ENCODE results near the gene G6PC2. TPM values are rescaled to one million over a fixed set of nuclear protein-coding genes. Genes with fewer than 3 reads are reported as not detected.

The G6PC2 gene
- total and polyA plus RNA-seq, 5 donors from 2014 or later, result not detected

- Mint-ChIP-seq H3K36me3 (no peaks in the 10 kb centered on the region), H3K4me1 (peaks cover 0 to 21% (median 12%) of the 10 kb centered on the region in 4 donors), H3K27ac (no peak overlapping the region), H3K27me3 (peaks cover 66% of the 10 kb centered on the region), H3K4me3 (no peak overlapping the region), H3K9me3 (peaks cover 0 to 3% (median 0%) of the 10 kb centered on the region in 7 donors)
- no peaks in the 10 kb centered on the region for H3K36me3 ChIP-seq (ENCODE audit: control insufficient read depth, insufficient read depth, low read length)
- DNase-seq (peak in 1 of 3 donors; percentile 37), ATAC-seq (ENCODE audit: low read depth in 2 of 2) (no peak)
- no peaks in the 10 kb centered on the region for H3K4me1 ChIP-seq (ENCODE audit: control insufficient read depth, insufficient read depth, low read length, poor library complexity, severe bottlenecking)
- peaks cover 11% of the 10 kb centered on the region for H3K27me3 ChIP-seq (ENCODE audit: control insufficient read depth, insufficient read depth, low read length)
- peak overlapping the region; percentile 22 for H3K4me3 ChIP-seq (ENCODE audit: low read depth, low read length)
- peaks cover 5% of the 10 kb centered on the region in 2 experiments for H3K9me3 ChIP-seq (ENCODE audit: control insufficient read depth in 2 of 2, low read length in 2 of 2)
- no peak overlapping the region for H3K27ac ChIP-seq (ENCODE audit: insufficient read depth, low read length, poor library complexity, severe bottlenecking)
These were observed 14.6 kb downstream of the G6PC2 start for GRCh38 chr2:168915441-168916330.

- no peak for DNase-seq
- H3K27ac Mint-ChIP-seq, result no peak overlapping the region
- Histone ChIP-seq H3K27ac (ENCODE audit: insufficient read depth, low read length, poor library complexity, severe bottlenecking) (no peak overlapping the region), H3K4me3 (ENCODE audit: low read depth, low read length) (peak overlapping the region; percentile 21), H3K27me3 (ENCODE audit: control insufficient read depth, insufficient read depth, low read length) (peaks cover 11% of the 10 kb centered on the region), H3K9me3 (ENCODE audit: control insufficient read depth in 2 of 2, low read length in 2 of 2) (peaks cover 5% of the 10 kb centered on the region in 2 experiments), H3K4me1 (ENCODE audit: control insufficient read depth, insufficient read depth, low read length, poor library complexity, severe bottlenecking) (no peaks in the 10 kb centered on the region), H3K36me3 (ENCODE audit: control insufficient read depth, insufficient read depth, low read length) (no peaks in the 10 kb centered on the region)
- peaks cover 66% of the 10 kb centered on the region for H3K27me3 Mint-ChIP-seq
- ATAC-seq (ENCODE audit: low read depth in 2 of 2), result no peak
- H3K4me1 Mint-ChIP-seq, result peaks cover 0 to 21% (median 12%) of the 10 kb centered on the region in 4 donors
- H3K9me3 Mint-ChIP-seq, result peaks cover 0 to 3% (median 0%) of the 10 kb centered on the region in 7 donors
- no peak overlapping the region for H3K4me3 Mint-ChIP-seq
- no peaks in the 10 kb centered on the region for H3K36me3 Mint-ChIP-seq
These were observed 15.2 kb downstream of the G6PC2 start for GRCh38 chr2:168916331-168916675.

- Histone ChIP-seq H3K9me3 (ENCODE audit: control insufficient read depth in 2 of 2, low read length in 2 of 2) (peaks cover 1 to 2% of the 10 kb centered on the region in 2 experiments), H3K27me3 (ENCODE audit: control insufficient read depth, insufficient read depth, low read length) (peaks cover 3% of the 10 kb centered on the region), H3K4me3 (ENCODE audit: low read depth, low read length) (no peak overlapping the region), H3K27ac (ENCODE audit: insufficient read depth, low read length, poor library complexity, severe bottlenecking) (no peak overlapping the region), H3K36me3 (ENCODE audit: control insufficient read depth, insufficient read depth, low read length) (no peaks in the 10 kb centered on the region), H3K4me1 (ENCODE audit: control insufficient read depth, insufficient read depth, low read length, poor library complexity, severe bottlenecking) (no peaks in the 10 kb centered on the region)
- ATAC-seq (ENCODE audit: low read depth in 2 of 2) (no peak), DNase-seq (peak in 2 of 3 donors; percentile 43 to 55)
- Mint-ChIP-seq H3K9me3 (no peaks in the 10 kb centered on the region), H3K36me3 (no peaks in the 10 kb centered on the region), H3K4me3 (no peak overlapping the region), H3K27me3 (peaks cover 38% of the 10 kb centered on the region), H3K4me1 (peaks cover 0 to 11% (median 6%) of the 10 kb centered on the region in 4 donors), H3K27ac (no peak overlapping the region)
These were observed 19.5 kb downstream of the G6PC2 start for GRCh38 chr2:168920504-168921157.

GRCh38 chr2:168926621-168927386, 25.7 kb downstream of the G6PC2 start:
- Mint-ChIP-seq H3K9me3 (no peaks in the 10 kb centered on the region), H3K36me3 (no peaks in the 10 kb centered on the region), H3K4me1 (no peaks in the 10 kb centered on the region), H3K27ac (no peak overlapping the region), H3K27me3 (peaks cover 35% of the 10 kb centered on the region), H3K4me3 (no peak overlapping the region)
- peaks cover 10% of the 10 kb centered on the region for H3K27me3 ChIP-seq (ENCODE audit: control insufficient read depth, insufficient read depth, low read length)
- no peak overlapping the region for H3K4me3 ChIP-seq (ENCODE audit: low read depth, low read length)
- ATAC-seq (ENCODE audit: low read depth in 2 of 2) (no peak), DNase-seq (no peak)
- H3K9me3 ChIP-seq (ENCODE audit: control insufficient read depth in 2 of 2, low read length in 2 of 2), result no peaks in the 10 kb centered on the region
- no peaks in the 10 kb centered on the region for H3K36me3 ChIP-seq (ENCODE audit: control insufficient read depth, insufficient read depth, low read length)
- no peak overlapping the region for H3K27ac ChIP-seq (ENCODE audit: insufficient read depth, low read length, poor library complexity, severe bottlenecking)
- H3K4me1 ChIP-seq (ENCODE audit: control insufficient read depth, insufficient read depth, low read length, poor library complexity, severe bottlenecking), result no peaks in the 10 kb centered on the region

- H3K27ac ChIP-seq (ENCODE audit: insufficient read depth, low read length, poor library complexity, severe bottlenecking), result no peak overlapping the region
- peaks cover 7% of the 10 kb centered on the region for H3K27me3 ChIP-seq (ENCODE audit: control insufficient read depth, insufficient read depth, low read length)
- Mint-ChIP-seq H3K4me1 (no peaks in the 10 kb centered on the region), H3K36me3 (no peaks in the 10 kb centered on the region), H3K27ac (no peak overlapping the region), H3K4me3 (no peak overlapping the region), H3K9me3 (no peaks in the 10 kb centered on the region), H3K27me3 (peaks cover 31% of the 10 kb centered on the region)
- H3K9me3 ChIP-seq (ENCODE audit: control insufficient read depth in 2 of 2, low read length in 2 of 2), result no peaks in the 10 kb centered on the region
- ATAC-seq (ENCODE audit: low read depth in 2 of 2) (no peak), DNase-seq (no peak)
- H3K4me3 ChIP-seq (ENCODE audit: low read depth, low read length), result no peak overlapping the region
- no peaks in the 10 kb centered on the region for H3K36me3 ChIP-seq (ENCODE audit: control insufficient read depth, insufficient read depth, low read length)
- no peaks in the 10 kb centered on the region for H3K4me1 ChIP-seq (ENCODE audit: control insufficient read depth, insufficient read depth, low read length, poor library complexity, severe bottlenecking)
These were observed 27.2 kb downstream of the G6PC2 start for GRCh38 chr2:168928113-168928831.

GRCh38 chr2:168929031-168929430, 27.9 kb downstream of the G6PC2 start:
- Histone ChIP-seq H3K9me3 (ENCODE audit: control insufficient read depth in 2 of 2, low read length in 2 of 2) (no peaks in the 10 kb centered on the region), H3K4me3 (ENCODE audit: low read depth, low read length) (no peak overlapping the region), H3K27me3 (ENCODE audit: control insufficient read depth, insufficient read depth, low read length) (peaks cover 7% of the 10 kb centered on the region), H3K36me3 (ENCODE audit: control insufficient read depth, insufficient read depth, low read length) (no peaks in the 10 kb centered on the region), H3K27ac (ENCODE audit: insufficient read depth, low read length, poor library complexity, severe bottlenecking) (no peak overlapping the region), H3K4me1 (ENCODE audit: control insufficient read depth, insufficient read depth, low read length, poor library complexity, severe bottlenecking) (no peaks in the 10 kb centered on the region)
- Mint-ChIP-seq H3K27me3 (peaks cover 31% of the 10 kb centered on the region), H3K36me3 (no peaks in the 10 kb centered on the region), H3K9me3 (no peaks in the 10 kb centered on the region), H3K4me3 (no peak overlapping the region), H3K4me1 (no peaks in the 10 kb centered on the region), H3K27ac (no peak overlapping the region)
- no peak for ATAC-seq (ENCODE audit: low read depth in 2 of 2)
- no peak for DNase-seq

GRCh38 chr2:168930242-168930641, 29.2 kb downstream of the G6PC2 start:
- DNase-seq, result no peak
- no peaks in the 10 kb centered on the region for H3K4me1 Mint-ChIP-seq
- H3K27ac Mint-ChIP-seq, result no peak overlapping the region

More at GRCh38 chr2:168930242-168930641, 29.2 kb downstream of the G6PC2 start:
- Mint-ChIP-seq H3K27me3 (peaks cover 31% of the 10 kb centered on the region), H3K36me3 (no peaks in the 10 kb centered on the region), H3K9me3 (no peaks in the 10 kb centered on the region), H3K4me3 (no peak overlapping the region)
- Histone ChIP-seq H3K27ac (ENCODE audit: insufficient read depth, low read length, poor library complexity, severe bottlenecking) (no peak overlapping the region), H3K9me3 (ENCODE audit: control insufficient read depth in 2 of 2, low read length in 2 of 2) (no peaks in the 10 kb centered on the region), H3K36me3 (ENCODE audit: control insufficient read depth, insufficient read depth, low read length) (no peaks in the 10 kb centered on the region), H3K4me1 (ENCODE audit: control insufficient read depth, insufficient read depth, low read length, poor library complexity, severe bottlenecking) (no peaks in the 10 kb centered on the region), H3K4me3 (ENCODE audit: low read depth, low read length) (no peak overlapping the region), H3K27me3 (ENCODE audit: control insufficient read depth, insufficient read depth, low read length) (peaks cover 7% of the 10 kb centered on the region)
- ATAC-seq (ENCODE audit: low read depth in 2 of 2), result no peak
